SK-N-SH treated with all-trans-retinoic acid at 6 μM for 48 hours (cell line): Measurements from ENCODE around the gene SOX5.

Source experiments
- ATAC-seq: fragments of 200-7000 bp; cut with Tn5 transposase; 3 replicates; pipeline ENCODE4 v1.9.1; 2020; ENCODE audit warnings: mild to moderate bottlenecking, moderate library complexity
- ARNTL ChIP-seq: fragments of 450-650 bp; formaldehyde crosslinking; IDR thresholded peaks from 2 replicates; pipeline ENCODE4 v1.5.0; 2020; ENCODE audit warnings: low read depth, mild to moderate bottlenecking, moderate library complexity, borderline replicate concordance
- BACH2 ChIP-seq: fragments of 250-450 bp; sonication (Bioruptor Pico); IDR thresholded peaks from 2 replicates; pipeline ENCODE4 v1.9.0; 2021; ENCODE audit warnings: mild to moderate bottlenecking, borderline replicate concordance
- CSDC2 ChIP-seq: fragments of 250-450 bp; sonication (Bioruptor Pico); IDR thresholded peaks from 2 replicates; pipeline ENCODE4 v1.5.0; 2020; ENCODE audit warnings: mild to moderate bottlenecking, moderate library complexity
- ESRRG ChIP-seq: fragments of 250-450 bp; sonication (Bioruptor Pico); IDR thresholded peaks from 2 replicates; pipeline ENCODE4 v1.6.1; 2021; ENCODE audit warnings: mild to moderate bottlenecking
- GLIS3 ChIP-seq: fragments of 250-450 bp; sonication (Bioruptor Pico); IDR thresholded peaks from 2 replicates; pipeline ENCODE4 v1.5.0; 2020; ENCODE audit warnings: mild to moderate bottlenecking, moderate library complexity
- ISL1 ChIP-seq: fragments of 250-450 bp; sonication (Bioruptor Pico); IDR thresholded peaks from 2 replicates; pipeline ENCODE4 v2.1.2; 2022; ENCODE audit warnings: mild to moderate bottlenecking, moderate library complexity
- OSR1 ChIP-seq: fragments of 250-450 bp; sonication (Bioruptor Pico); IDR thresholded peaks from 2 replicates; pipeline ENCODE4 v1.8.0; 2022; ENCODE audit warnings: moderate library complexity, mild to moderate bottlenecking, inconsistent platforms
- PPARA ChIP-seq: fragments of 250-450 bp; sonication (Bioruptor Pico); IDR thresholded peaks from 2 replicates; pipeline ENCODE4 v1.5.0; 2020; ENCODE audit warnings: mild to moderate bottlenecking, borderline replicate concordance
- RARB ChIP-seq: fragments of 250-450 bp; sonication (Bioruptor Pico); IDR thresholded peaks from 2 replicates; pipeline ENCODE4 v1.8.0; 2021; ENCODE audit warnings: mild to moderate bottlenecking, moderate library complexity
- SNAI2 ChIP-seq: fragments of 250-450 bp; sonication (Bioruptor Pico); IDR thresholded peaks from 2 replicates; pipeline ENCODE4 v1.5.0; 2020; ENCODE audit warnings: mild to moderate bottlenecking, moderate library complexity
- TCF4 ChIP-seq: fragments of 250-450 bp; sonication (Bioruptor Pico); IDR thresholded peaks from 2 replicates; pipeline ENCODE4 v1.8.0; 2021; ENCODE audit warnings: mild to moderate bottlenecking, moderate library complexity, borderline replicate concordance
- TOX ChIP-seq: fragments of 250-450 bp; sonication (Bioruptor Pico); IDR thresholded peaks from 2 replicates; pipeline ENCODE4 v1.8.0; 2021; ENCODE audit warnings: mild to moderate bottlenecking, moderate library complexity, borderline replicate concordance
- ZC3H10 ChIP-seq: fragments of 250-450 bp; sonication (Bioruptor Pico); IDR thresholded peaks from 2 replicates; pipeline ENCODE4 v1.5.1; 2021; ENCODE audit warnings: mild to moderate bottlenecking, moderate library complexity
- ZFP3 ChIP-seq: fragments of 250-450 bp; sonication (Bioruptor Pico); IDR thresholded peaks from 2 replicates; pipeline ENCODE4 v1.5.0; 2020; ENCODE audit warnings: mild to moderate bottlenecking, moderate library complexity
- ZFP30 ChIP-seq: fragments of 450-650 bp; formaldehyde crosslinking; IDR thresholded peaks from 2 replicates; pipeline ENCODE4 v1.5.0; 2022; ENCODE audit warnings: mild to moderate bottlenecking, moderate library complexity
- ZNF565 ChIP-seq: fragments of 450-650 bp; formaldehyde crosslinking; conservative IDR thresholded peaks from 2 replicates; pipeline ENCODE4 v1.5.0; 2020; ENCODE audit warnings: low read depth, mild to moderate bottlenecking, moderate library complexity
- ZNF70 ChIP-seq: fragments of 450-650 bp; formaldehyde crosslinking; IDR thresholded peaks from 2 replicates; pipeline ENCODE4 v1.5.0; 2020; ENCODE audit warnings: mild to moderate bottlenecking, moderate library complexity
- ZNF8 ChIP-seq: fragments of 450-650 bp; formaldehyde crosslinking; IDR thresholded peaks from 2 replicates; pipeline ENCODE4 v1.5.0; 2020; ENCODE audit warnings: mild to moderate bottlenecking, moderate library complexity
- TF ChIP-seq, protein P1 (sequence below): fragments of 250-450 bp; sonication (Bioruptor Pico); IDR thresholded peaks from 2 replicates; pipeline ENCODE4 v1.5.1; 2020; ENCODE audit warnings: low read depth, mild to moderate bottlenecking, moderate library complexity
- TF ChIP-seq, protein P2 (sequence below): fragments of 250-450 bp; sonication (Bioruptor Pico); IDR thresholded peaks from 2 replicates; pipeline ENCODE4 v1.8.0; 2021; ENCODE audit warnings: low read depth, mild to moderate bottlenecking, moderate library complexity, borderline replicate concordance
- TF ChIP-seq, protein P3 (sequence below): fragments of 250-450 bp; sonication (Bioruptor Pico); IDR thresholded peaks from 2 replicates; pipeline ENCODE4 v1.8.0; 2020; ENCODE audit warnings: mild to moderate bottlenecking, moderate library complexity, borderline replicate concordance
- TF ChIP-seq, protein P4 (sequence below): fragments of 250-450 bp; sonication (Bioruptor Pico); IDR thresholded peaks from 2 replicates; pipeline ENCODE4 v1.5.1; 2021; ENCODE audit warnings: mild to moderate bottlenecking, moderate library complexity
- TF ChIP-seq, protein P5 (sequence below): fragments of 250-450 bp; sonication (Bioruptor Pico); IDR thresholded peaks from 2 replicates; pipeline ENCODE4 v1.5.0; 2020; ENCODE audit warnings: mild to moderate bottlenecking, moderate library complexity

SOX5 gene

DNA sequence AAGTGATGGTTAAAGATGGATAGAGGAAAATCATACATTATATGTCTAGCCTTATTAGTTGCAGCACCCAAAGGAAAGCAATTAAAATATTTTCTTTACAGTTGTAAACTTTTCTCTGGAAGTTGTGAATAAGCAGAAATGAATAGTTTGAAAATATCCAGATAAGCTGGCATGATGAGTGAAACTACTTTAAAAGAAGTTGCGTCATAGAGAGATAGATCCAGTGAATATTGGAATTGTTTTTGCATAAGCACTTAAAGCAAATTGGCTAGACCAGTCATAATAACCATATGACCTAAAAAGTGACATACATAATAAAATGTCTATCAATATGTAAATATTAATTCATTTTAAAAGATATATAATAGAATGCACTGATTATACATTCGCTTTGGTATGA, 132.1 kb downstream of the SOX5 start:
- no peak for ATAC-seq
- TF ChIP-seq RARB (no peak), ZFP30 (no peak), ZNF70 (no peak), ISL1 (CRISPR knock-in tag) (no peak), PPARA (CRISPR knock-in tag) (no peak), TOX (CRISPR knock-in tag) (no peak), ZNF565 (no peak), ARNTL (CRISPR knock-in tag) (no peak), SNAI2 (CRISPR knock-in tag) (no peak), GLIS3 (CRISPR knock-in tag) (no peak), ESRRG (CRISPR knock-in tag) (no peak), OSR1 (CRISPR knock-in tag) (no peak), BACH2 (CRISPR knock-in tag) (no peak), CSDC2 (CRISPR knock-in tag) (no peak)
- TF ChIP-seq, protein P1, sequence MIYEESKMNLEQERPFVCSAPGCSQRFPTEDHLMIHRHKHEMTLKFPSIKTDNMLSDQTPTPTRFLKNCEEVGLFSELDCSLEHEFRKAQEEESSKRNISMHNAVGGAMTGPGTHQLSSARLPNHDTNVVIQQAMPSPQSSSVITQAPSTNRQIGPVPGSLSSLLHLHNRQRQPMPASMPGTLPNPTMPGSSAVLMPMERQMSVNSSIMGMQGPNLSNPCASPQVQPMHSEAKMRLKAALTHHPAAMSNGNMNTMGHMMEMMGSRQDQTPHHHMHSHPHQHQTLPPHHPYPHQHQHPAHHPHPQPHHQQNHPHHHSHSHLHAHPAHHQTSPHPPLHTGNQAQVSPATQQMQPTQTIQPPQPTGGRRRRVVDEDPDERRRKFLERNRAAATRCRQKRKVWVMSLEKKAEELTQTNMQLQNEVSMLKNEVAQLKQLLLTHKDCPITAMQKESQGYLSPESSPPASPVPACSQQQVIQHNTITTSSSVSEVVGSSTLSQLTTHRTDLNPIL (CRISPR knock-in tag), result no peak
- TF ChIP-seq, protein P2, sequence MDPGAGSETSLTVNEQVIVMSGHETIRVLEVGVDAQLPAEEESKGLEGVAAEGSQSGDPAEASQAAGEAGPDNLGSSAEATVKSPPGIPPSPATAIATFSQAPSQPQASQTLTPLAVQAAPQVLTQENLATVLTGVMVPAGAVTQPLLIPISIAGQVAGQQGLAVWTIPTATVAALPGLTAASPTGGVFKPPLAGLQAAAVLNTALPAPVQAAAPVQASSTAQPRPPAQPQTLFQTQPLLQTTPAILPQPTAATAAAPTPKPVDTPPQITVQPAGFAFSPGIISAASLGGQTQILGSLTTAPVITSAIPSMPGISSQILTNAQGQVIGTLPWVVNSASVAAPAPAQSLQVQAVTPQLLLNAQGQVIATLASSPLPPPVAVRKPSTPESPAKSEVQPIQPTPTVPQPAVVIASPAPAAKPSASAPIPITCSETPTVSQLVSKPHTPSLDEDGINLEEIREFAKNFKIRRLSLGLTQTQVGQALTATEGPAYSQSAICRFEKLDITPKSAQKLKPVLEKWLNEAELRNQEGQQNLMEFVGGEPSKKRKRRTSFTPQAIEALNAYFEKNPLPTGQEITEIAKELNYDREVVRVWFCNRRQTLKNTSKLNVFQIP, result no peak
- TF ChIP-seq, protein P3, sequence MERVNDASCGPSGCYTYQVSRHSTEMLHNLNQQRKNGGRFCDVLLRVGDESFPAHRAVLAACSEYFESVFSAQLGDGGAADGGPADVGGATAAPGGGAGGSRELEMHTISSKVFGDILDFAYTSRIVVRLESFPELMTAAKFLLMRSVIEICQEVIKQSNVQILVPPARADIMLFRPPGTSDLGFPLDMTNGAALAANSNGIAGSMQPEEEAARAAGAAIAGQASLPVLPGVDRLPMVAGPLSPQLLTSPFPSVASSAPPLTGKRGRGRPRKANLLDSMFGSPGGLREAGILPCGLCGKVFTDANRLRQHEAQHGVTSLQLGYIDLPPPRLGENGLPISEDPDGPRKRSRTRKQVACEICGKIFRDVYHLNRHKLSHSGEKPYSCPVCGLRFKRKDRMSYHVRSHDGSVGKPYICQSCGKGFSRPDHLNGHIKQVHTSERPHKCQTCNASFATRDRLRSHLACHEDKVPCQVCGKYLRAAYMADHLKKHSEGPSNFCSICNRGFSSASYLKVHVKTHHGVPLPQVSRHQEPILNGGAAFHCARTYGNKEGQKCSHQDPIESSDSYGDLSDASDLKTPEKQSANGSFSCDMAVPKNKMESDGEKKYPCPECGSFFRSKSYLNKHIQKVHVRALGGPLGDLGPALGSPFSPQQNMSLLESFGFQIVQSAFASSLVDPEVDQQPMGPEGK (CRISPR knock-in tag), result no peak
- TF ChIP-seq, protein P4, sequence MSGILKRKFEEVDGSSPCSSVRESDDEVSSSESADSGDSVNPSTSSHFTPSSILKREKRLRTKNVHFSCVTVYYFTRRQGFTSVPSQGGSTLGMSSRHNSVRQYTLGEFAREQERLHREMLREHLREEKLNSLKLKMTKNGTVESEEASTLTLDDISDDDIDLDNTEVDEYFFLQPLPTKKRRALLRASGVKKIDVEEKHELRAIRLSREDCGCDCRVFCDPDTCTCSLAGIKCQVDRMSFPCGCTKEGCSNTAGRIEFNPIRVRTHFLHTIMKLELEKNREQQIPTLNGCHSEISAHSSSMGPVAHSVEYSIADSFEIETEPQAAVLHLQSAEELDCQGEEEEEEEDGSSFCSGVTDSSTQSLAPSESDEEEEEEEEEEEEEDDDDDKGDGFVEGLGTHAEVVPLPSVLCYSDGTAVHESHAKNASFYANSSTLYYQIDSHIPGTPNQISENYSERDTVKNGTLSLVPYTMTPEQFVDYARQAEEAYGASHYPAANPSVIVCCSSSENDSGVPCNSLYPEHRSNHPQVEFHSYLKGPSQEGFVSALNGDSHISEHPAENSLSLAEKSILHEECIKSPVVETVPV (CRISPR knock-in tag), result no peak
- TF ChIP-seq, protein P5, sequence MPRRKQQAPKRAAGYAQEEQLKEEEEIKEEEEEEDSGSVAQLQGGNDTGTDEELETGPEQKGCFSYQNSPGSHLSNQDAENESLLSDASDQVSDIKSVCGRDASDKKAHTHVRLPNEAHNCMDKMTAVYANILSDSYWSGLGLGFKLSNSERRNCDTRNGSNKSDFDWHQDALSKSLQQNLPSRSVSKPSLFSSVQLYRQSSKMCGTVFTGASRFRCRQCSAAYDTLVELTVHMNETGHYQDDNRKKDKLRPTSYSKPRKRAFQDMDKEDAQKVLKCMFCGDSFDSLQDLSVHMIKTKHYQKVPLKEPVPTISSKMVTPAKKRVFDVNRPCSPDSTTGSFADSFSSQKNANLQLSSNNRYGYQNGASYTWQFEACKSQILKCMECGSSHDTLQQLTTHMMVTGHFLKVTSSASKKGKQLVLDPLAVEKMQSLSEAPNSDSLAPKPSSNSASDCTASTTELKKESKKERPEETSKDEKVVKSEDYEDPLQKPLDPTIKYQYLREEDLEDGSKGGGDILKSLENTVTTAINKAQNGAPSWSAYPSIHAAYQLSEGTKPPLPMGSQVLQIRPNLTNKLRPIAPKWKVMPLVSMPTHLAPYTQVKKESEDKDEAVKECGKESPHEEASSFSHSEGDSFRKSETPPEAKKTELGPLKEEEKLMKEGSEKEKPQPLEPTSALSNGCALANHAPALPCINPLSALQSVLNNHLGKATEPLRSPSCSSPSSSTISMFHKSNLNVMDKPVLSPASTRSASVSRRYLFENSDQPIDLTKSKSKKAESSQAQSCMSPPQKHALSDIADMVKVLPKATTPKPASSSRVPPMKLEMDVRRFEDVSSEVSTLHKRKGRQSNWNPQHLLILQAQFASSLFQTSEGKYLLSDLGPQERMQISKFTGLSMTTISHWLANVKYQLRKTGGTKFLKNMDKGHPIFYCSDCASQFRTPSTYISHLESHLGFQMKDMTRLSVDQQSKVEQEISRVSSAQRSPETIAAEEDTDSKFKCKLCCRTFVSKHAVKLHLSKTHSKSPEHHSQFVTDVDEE (CRISPR knock-in tag), result no peak

DNA sequence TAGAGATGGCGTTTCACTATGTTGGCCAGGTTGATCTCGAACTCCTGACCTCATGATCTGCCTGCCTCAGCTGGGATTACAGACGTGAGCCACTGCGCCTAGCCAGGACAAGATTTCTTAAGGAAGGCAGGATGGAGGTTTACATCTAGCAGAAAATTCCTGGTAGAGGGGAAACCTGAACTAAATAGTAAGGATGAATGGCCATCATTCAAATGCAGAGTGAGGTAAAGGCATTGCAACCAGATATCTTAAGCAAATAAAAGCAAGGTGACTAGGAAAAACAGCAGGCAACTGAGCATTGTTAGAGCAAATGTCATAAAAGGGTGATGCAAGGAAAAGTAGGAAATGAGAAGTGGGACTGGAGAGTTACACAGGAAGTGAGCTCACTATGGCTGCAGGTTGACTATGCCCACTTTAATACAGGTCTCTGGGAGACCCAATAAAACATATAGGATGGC, 133.0 kb downstream of the SOX5 start:
- no peak for ATAC-seq

More for the DNA sequence above, 133.0 kb downstream of the SOX5 start:
- TF ChIP-seq, protein P4 (CRISPR knock-in tag), result no peak
- TF ChIP-seq TCF4 (no peak), CSDC2 (CRISPR knock-in tag) (no peak), TOX (CRISPR knock-in tag) (no peak), ZFP30 (no peak), ZNF70 (no peak), ZC3H10 (CRISPR knock-in tag) (no peak), ARNTL (CRISPR knock-in tag) (no peak), GLIS3 (CRISPR knock-in tag) (no peak), ESRRG (CRISPR knock-in tag) (no peak), ZFP3 (CRISPR knock-in tag) (no peak), ZNF8 (CRISPR knock-in tag) (no peak), ISL1 (CRISPR knock-in tag) (no peak), SNAI2 (CRISPR knock-in tag) (no peak), ZNF565 (no peak)
- TF ChIP-seq, protein P2, result no peak
- TF ChIP-seq, protein P3 (CRISPR knock-in tag), result no peak
- TF ChIP-seq, protein P1 (CRISPR knock-in tag), result no peak
